Breast epithelium (tissue), 4 donors: Measurements from ENCODE around the gene MLLT6. TPM values are rescaled to one million over a fixed set of nuclear protein-coding genes. Genes with fewer than 3 reads are reported as not detected.
A peak's percentile ranks its signal among the peaks of the same experiment; 100 is the strongest.

ENCODE experiments used
- DNase-seq, 2 donors: peaks; one replicate each; pipeline ENCODE4 v3.0.0-alpha.2; 2019; ENCODE audit warnings: low spot score in 2 of 2
- H3K27ac ChIP-seq, 2 donors: fragments of 200-600 bp; sonication (generic) in 1 of 2; one replicate each; pipeline ENCODE4 v1.5.1; 2016 to 2019; ENCODE audit warnings: mild to moderate bottlenecking in 1 of 2
- H3K27me3 ChIP-seq, 2 donors: fragments of 200-600 bp; sonication (generic) in 1 of 2; one replicate each; pipeline versions ENCODE4 v1.5.1 to v1.6.0; 2017 to 2019; ENCODE audit warnings: control low read depth in 1 of 2, mild to moderate bottlenecking in 1 of 2
- H3K36me3 ChIP-seq: fragments of 200-600 bp; one replicate; pipeline ENCODE4 v1.5.1; 2019
- H3K4me1 ChIP-seq, 2 donors: fragments of 200-600 bp; sonication (generic); one replicate each; pipeline ENCODE4 v1.5.1; 2016 to 2019; ENCODE audit warnings: control low read depth in 1 of 2
- H3K4me3 ChIP-seq, 3 donors: fragments of 200-600 bp; sonication (generic); 1 replicate in 2 of 3; 2 replicates in 1 of 3; pipeline ENCODE4 v1.5.1; 2016 to 2019; ENCODE audit warnings: mild to moderate bottlenecking in 3 of 3, moderate library complexity in 2 of 3
- H3K9me3 ChIP-seq, 2 donors: fragments of 200-600 bp; sonication (generic) in 1 of 2; one replicate each; pipeline ENCODE4 v1.5.1; 2016 to 2019; ENCODE audit warnings: control low read depth in 1 of 2
- CTCF ChIP-seq, 3 donors: fragments of 450-650 bp; IDR thresholded peaks; one replicate each; pipeline ENCODE4 v1.5.1; 2016 to 2017; ENCODE audit warnings: antibody characterized with exemption in 3 of 3, mild to moderate bottlenecking in 3 of 3, moderate library complexity in 3 of 3
- POLR2A ChIP-seq: fragments of 450-650 bp; IDR thresholded peaks from one replicate; pipeline ENCODE4 v1.6.1; 2016; ENCODE audit warnings: antibody characterized with exemption, mild to moderate bottlenecking, moderate library complexity
- POLR2AphosphoS5 ChIP-seq, 3 donors: sonication (generic); formaldehyde crosslinking; IDR thresholded peaks; one replicate each; pipeline ENCODE4 v1.6.1; 2017; ENCODE audit warnings: antibody characterized with exemption in 3 of 3
- intact Hi-C: fragments of 100-400 bp; cut with DNase I; formaldehyde crosslinking; loops from one replicate; pipeline ENCODE4 v1.15.1; 2023; ENCODE audit warnings: low total_unique reads
- total RNA-seq, 3 donors: library from RNA; depleted of rRNA; stranded (reverse); fragments of >200 nt; gene quantifications; one replicate each; pipeline ENCODE4 v1.1.0, GENCODE V29; 2016

MLLT6 gene
- total RNA-seq, 3 donors from 2014 or later, result 41.9 to 101 (median 90.5) TPM

- no peak overlapping the region for H3K27ac ChIP-seq
- intact Hi-C loops, result no loop called here
- no peaks in the 10 kb centered on the region for H3K4me1 ChIP-seq
- H3K36me3 ChIP-seq, result no peaks in the 10 kb centered on the region
- H3K27me3 ChIP-seq, result no peaks in the 10 kb centered on the region
- H3K9me3 ChIP-seq, result no peaks in the 10 kb centered on the region
- TF ChIP-seq CTCF (IDR thresholded peaks at IDR 0.05) (peak; percentile 95 to 99 (median 98)), POLR2A (no peak)
- H3K4me3 ChIP-seq, result no peak overlapping the region
- peak in 1 of 2 donors; percentile 45 for DNase-seq
These were observed 37.8 kb upstream of the MLLT6 start for GRCh38 chr17:38667099-38667786.

DNA sequence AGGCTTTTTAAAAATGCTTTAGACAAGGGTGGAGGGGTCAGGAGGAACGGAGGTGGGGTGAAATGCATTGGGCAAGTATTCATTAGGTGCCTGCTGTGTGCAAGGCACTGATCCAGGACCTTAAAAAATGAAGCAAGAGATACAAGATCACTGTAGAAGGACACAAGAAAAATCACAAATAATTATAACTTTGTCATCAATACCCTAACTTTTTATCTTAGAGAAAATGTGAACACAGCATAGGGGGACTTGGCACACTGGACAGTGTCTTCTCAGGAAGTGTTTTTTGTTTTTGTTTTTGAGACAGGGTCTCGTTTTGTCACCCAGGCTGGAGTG lies 37.3 kb upstream of the MLLT6 start:
- Histone ChIP-seq H3K27me3 (peaks cover 0 to 3% of the 10 kb centered on the region in 2 donors), H3K4me1 (no peaks in the 10 kb centered on the region)
- intact Hi-C loops, result no loop called here

DNA sequence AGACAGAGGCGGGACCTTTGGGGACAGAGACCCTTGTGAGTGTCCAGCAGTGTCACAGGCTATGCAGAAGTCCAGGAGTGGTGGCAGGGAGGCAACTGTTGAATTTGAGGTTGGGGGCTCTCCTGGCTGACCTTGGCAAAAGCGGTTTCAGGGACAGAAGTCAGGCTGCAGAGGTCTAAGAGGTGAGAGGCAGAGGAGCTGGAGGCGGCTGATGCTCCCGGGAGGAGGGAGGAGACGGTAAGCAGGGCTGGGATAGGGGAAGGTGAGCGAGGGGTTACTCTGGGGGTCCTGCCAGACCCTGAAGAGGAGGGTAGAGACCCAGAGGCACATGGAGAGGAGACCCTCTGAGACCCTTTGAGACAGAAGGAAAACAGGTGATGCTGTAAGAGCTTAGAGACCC lies 35.6 kb upstream of the MLLT6 start:
- TF ChIP-seq CTCF (IDR thresholded peaks at IDR 0.05) (no peak), POLR2AphosphoS5 (IDR thresholded peaks at IDR 0.05) (no peak), POLR2A (no peak)
- intact Hi-C loops, result no loop called here
- Histone ChIP-seq H3K4me1 (peaks cover 0 to 6% of the 10 kb centered on the region in 2 donors), H3K27me3 (peaks cover 3 to 4% of the 10 kb centered on the region in 2 donors), H3K27ac (no peak overlapping the region), H3K36me3 (no peaks in the 10 kb centered on the region), H3K4me3 (no peak overlapping the region), H3K9me3 (no peaks in the 10 kb centered on the region)
- no peak for DNase-seq

More for the DNA sequence above, 37.3 kb upstream of the MLLT6 start:
- H3K9me3 ChIP-seq, result no peaks in the 10 kb centered on the region
- no peak for DNase-seq
- no peak for TF ChIP-seq POLR2AphosphoS5 (IDR thresholded peaks at IDR 0.05)
- no peak for TF ChIP-seq CTCF (IDR thresholded peaks at IDR 0.05)
- TF ChIP-seq POLR2A, result no peak
- no peak overlapping the region for H3K4me3 ChIP-seq
- no peak overlapping the region for H3K27ac ChIP-seq
- H3K36me3 ChIP-seq, result no peaks in the 10 kb centered on the region

DNA sequence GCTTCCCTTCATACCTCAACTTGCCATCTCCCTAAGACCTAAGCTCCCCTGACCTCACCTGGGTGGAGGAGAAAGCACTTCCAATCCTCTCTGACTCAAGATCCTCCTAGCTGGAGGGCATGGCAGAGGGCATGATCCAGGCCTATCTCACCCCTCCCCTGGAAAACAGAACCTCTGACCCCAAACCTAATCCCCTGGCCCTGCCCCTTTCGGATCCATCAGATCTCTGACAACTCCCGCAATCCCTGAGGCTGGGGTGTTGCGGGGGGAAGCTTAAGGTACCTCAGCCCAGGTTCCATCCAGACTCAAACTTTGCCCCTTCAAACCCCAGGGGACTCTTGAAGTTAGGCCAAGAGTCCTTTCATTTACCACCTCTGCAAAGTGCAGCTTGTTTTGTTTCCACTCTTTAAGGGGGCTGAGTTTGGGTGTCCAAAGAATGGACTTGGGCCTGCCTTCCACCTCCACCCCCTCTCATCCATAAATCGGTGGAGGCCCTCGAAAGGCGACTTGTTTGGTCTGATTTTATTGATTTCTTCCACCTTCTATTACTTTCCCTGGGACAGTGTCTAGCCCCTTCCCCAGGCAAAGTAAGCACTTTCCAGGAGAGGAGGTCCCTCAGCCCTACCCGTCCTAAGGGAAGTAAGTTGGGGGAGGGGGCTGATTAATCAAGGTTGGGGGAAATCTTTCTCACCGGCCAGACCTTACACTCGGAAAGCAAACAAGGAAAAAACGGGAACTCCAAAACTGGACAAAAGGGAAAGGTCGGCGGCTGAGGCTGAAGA lies 32.9 kb upstream of the MLLT6 start:
- intact Hi-C loops, result no loop called here
- Histone ChIP-seq H3K9me3 (no peaks in the 10 kb centered on the region), H3K27ac (no peak overlapping the region), H3K4me1 (peaks cover 0 to 6% of the 10 kb centered on the region in 2 donors), H3K4me3 (no peak overlapping the region), H3K36me3 (no peaks in the 10 kb centered on the region), H3K27me3 (peaks cover 3 to 4% of the 10 kb centered on the region in 2 donors)
- TF ChIP-seq CTCF (IDR thresholded peaks at IDR 0.05), result no peak
- TF ChIP-seq POLR2AphosphoS5 (IDR thresholded peaks at IDR 0.05), result no peak
- TF ChIP-seq POLR2A, result no peak
- DNase-seq, result no peak
